HG02870 (cell line): ENCODE measurements around the gene MAST4.

Experiments used
- ATAC-seq: cut with Tn5 transposase; IDR thresholded peaks from one replicate; pipeline ENCODE4 v1.9.1; 2021; ENCODE audit warnings: mild to moderate bottlenecking, moderate library complexity; ENCODE audit not compliant: unreplicated experiment

Gene MAST4

DNA sequence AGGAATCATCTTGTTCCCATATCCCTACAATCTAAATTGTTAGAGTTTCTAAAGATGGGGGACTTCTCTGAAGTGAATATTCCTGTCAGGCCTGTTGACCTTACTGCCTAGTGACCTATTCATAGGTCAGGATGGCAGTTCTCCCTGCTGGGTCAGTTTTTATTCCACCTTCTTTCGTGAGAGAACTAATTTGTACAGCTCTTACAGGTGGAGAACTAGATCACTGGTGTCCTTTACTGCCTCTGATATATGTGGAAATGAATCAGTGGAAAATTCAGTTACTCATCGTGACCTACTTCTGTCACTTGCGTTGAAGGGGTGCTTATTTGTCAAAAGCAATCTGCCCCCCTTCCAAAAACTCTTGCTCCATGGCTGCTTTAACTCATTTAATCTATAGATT lies 435.5 kb downstream of the MAST4 start:
- no peak for ATAC-seq

DNA sequence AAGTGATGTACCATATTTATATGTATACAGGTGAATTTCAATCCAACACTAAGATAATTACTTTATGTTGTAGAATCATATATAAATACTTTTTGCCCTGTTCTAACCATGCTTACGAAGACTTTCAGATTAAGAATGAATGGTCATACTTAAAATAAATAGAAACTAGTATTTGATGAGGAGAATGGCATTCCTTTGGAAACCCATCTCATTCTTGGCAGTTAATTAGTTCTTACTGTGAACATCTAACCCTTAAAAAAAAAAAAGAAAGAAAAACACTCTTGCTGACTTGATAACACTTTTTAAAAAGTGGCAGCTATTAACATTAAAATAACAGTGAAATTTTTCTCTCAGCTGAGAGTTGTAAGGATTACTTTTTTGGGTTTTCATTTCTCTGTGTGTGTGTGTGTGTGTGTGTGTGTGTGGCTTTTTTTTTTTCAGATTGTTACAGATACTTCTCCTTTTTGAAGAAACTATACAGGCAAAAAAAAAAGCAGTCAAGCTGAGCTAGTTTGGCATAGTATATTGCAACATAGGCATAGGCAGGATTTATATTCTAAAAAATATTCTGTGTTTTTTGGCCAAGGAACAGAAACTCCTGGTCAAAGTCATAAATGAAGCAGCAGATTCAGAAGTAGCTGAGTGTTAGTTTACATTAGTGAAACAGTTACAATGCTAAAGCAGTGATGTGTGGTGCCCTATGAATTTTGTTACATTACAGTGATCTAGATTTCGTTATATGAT lies 436.9 kb downstream of the MAST4 start:
- no peak for ATAC-seq

DNA sequence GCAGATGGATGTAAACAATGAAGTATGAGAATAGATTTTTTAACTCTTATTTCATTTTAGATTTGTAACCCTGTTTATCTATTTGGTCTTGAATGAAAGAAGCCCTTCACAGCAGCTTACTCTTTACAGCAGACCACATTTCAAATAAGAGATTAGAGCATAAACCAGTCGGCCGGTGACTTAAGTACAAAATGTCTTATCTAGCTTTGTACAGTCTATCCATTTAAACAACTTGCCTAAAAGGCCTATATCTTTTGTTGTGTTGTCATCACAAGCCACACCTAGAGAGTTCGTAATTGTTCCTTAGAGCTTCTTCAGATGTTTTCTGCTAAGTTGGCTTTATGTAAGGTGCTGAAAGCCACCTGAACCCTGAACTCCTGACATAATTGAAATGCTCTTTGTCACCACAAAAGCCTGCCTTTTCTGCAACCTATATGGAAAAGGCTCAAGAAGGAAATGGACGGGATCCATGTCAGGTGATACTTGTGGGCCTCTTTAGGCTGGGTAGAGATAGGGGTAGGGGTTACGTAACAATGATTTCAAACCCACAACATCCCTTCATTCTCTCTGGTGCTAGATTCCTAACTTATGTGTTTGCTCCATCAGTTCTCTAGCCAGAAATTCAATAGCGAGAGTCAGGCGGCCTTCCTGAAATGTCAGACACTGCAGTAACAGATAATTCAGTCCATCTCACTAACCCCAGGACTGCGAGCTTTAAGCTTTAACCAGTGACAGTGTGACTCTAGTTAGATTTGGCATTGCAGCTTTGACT lies 437.9 kb downstream of the MAST4 start:
- no peak for ATAC-seq

DNA sequence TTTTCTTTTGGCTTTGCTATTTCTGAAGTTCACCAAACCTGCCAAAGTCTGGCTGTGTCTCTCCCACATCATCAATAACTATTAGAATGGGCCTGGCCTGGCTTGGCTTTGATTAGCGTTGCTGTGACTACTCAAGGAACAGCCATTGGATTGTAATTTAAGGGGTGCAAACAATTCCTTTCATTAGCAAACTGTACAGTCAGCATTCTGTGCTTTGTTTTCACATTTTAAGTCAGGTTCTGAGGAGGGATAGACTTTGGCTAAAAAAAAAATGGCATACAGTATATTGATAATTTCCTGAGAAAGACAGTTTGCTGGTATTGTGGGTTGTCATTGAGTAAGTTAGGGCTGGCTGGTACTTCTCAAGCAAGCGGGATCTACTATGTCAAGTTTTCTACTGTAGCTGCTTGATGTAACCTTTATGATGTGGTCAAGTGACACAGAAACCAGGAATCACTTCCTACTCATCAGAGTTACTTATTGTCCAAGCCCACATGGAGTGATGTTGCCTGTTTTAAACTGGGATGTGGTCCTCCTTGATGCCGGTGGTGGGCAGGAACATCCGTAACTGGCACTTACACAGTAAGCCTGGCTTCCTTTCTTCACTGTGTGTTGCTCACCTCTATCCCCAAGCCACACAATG lies 439.0 kb downstream of the MAST4 start:
- no peak for ATAC-seq

DNA sequence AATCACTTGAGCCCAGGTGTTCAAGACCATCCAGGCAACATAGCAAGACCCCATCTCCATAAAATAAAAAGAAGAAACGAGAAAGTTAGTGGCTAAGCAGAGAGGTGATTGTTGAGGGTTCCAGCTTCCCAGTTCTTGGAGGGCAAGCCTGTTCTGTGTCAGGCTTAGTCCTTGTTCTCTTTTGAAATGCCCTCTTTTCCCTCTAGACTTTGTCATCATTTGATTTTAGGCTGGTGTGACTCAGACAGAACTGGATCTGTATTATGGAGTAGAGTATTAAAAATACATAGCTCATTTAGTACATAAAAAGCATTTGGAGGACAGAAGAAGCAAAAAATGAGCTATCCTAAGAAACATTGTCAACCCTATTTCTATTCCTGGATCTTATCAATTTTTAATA lies 441.0 kb downstream of the MAST4 start:
- no peak for ATAC-seq

DNA sequence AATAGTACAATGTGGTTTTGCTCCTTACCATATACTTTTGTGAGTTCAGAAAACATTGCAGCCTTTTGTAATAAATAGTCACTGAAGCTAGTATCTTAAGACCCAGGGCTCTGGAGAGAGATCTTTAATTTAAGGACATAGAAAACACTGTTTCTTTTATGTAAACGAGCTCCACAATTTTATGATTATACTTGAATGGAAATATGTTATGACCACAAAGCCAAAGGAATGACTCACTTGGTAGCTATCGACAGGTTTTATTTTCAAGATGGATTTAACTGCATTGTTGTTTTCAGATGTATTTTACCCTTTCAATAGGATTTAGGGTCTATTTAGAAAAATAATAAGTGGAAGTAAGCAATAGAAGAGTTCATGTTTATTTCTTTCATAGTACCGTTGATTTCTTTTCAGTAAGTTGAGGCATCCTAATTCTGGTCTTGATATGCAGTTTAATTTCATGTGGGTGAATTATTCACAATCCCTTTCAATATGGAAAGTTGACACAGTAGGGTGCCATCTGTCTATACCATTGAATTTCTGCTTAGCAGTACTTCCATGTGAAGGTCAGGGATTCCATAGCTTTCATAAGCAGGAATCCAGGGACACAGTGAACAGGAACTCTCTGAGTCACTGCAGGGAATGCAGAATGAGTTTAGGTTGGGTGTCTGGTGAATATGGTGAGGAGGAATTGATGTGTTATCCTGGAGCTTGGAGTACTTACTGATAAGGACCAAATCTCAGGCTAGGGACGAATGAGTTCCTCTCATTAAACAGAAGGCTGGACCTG lies 442.8 kb downstream of the MAST4 start:
- no peak for ATAC-seq

DNA sequence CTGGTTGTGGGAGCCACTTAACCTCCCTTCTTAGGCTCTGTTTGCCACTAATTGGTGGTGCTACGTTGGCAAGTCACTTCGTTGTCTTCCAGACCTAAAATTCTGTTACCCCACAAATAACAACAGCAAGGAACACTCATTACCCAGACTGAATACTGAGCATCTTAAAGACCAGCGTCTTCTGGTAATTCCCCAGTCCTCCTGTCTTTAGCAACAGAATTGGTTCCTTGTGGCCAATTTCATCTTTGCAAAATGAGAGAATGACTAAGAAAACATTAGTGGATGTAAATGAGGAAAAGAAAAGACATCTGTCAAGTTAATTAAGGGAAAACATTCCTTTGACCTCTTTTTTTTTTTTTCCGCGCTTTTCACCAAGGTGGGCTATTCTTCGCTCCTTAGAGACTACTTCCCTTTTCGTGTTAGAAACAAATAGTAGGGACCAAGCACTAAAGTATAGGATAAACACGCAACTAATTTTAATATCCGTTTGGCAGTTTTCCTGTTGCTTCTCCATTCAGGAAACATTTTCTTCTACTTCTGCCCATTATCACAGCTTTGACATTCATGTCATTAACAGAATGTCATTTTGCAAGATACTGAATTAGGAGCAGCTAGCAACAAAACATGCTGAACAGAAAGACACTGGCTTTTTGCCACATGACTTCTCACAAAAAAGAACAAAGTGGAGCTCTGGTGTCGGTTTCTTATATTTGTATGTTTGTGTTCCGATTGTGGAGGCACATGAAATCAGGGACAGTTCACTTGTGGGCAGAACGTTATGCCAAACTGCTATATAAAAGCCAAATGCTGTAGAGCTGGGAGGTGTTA lies 446.2 kb downstream of the MAST4 start:
- ATAC-seq = no peak

DNA sequence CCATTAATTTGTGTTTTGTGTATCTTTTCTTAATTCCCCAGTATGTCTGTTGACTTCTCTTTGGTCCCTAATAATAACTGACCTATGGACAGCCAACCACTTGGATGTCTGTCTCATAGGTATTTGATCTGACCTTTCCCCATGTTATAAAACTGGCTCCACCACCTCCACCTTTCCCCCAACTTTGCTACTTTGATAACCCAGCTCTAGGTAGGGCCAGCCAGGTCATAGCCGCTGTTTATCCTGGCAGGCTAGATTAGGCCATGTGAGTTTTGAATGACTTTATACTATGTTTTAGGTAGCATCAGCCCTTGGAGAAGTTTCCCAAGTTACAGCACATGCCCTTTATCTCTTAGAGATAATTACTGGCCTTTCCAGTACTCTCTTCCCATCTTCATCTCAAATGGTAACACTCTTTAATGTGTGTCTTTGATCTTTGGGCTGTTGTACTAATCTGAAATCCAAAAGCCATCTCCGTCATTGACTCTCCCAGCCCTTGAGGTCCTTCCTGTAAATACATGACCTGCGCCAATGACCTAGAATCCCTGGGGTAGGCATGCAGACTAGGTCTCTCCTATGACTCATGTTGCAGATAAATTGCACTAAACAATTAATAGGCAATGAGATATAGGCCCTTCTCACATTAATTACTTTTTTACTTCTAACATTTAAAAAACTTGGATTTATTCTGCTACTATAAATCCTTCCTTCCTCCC lies 447.8 kb downstream of the MAST4 start:
- ATAC-seq = no peak

DNA sequence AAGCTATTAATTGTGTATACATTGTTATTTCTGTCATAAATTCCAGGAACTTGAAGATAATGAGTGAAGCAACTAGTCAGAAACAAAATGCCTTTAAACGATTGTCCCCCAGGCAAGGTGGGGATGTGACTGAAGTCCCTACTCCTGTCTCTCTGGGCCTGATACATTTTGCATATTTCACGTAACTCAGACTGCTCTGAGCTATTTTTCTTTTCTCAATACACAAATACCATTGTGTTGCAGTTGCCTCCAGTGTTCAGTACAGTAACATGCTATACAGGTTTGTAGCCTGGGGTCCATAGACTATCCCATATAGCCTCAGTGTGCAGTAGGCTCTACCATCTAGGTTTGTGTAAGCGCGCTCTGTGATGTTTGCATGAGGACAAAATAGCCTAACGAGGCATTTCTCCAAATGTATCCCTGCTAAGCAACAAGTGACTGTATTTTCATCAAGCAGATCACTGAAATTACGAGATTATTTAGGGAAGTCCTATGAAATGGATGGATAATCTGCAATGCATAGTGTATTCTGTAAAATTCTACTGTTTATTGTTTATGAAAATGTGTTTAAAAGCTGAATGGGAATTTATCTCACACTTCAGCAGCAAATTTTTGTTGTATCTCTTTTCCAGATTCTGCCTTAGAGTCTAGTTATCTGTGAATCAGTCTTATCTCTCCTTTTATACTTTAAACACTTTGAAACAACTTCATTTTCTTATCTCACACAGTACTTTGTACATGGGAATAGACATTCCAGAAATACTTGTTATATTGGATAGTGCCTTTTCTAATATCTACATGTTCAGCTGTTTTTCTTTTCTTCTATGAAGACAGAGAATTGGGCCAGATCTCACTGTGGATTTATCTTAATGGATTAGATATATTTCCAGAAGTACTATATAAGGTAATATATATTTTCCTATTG lies 449.9 kb downstream of the MAST4 start:
- ATAC-seq = no peak

DNA sequence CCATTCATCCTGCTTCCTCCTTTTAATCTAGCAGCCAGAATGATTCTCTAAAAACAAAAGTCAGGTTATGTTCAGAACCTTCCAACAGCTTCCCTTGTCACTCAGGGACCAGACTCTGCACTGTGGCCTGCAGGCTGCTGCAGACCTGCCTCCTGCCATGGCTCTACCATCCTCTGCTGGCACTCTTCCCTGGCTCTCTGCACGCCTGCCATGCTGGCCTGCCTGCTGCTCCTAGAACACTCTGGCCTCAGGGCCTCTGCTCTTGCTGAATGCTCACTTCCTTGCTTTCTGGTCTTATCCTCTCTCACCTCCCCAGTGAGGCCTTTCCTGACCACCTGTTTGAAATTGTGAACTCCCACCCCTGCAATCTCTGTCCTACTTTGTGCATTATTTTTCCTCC lies 451.0 kb downstream of the MAST4 start:
- ATAC-seq = no peak

DNA sequence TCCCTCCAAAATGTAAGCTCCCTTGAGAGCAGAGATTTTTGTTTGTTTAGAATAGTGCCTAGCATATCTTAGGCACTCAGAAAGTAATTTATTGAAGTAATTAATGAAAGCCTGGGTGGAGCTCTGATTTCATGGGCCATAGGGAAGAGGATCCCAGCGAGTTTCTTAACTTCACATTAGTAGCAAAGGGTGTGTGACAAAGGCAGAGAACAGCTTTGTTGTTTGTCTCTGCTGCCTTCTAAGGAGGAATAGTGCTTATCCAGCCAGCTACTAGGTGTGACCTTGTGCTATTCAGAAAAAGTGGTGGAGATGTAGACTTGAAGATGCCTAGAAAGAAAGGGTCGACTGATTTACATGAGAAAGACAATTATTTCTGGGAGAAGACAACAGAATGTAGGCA lies 451.4 kb downstream of the MAST4 start:
- ATAC-seq = no peak

DNA sequence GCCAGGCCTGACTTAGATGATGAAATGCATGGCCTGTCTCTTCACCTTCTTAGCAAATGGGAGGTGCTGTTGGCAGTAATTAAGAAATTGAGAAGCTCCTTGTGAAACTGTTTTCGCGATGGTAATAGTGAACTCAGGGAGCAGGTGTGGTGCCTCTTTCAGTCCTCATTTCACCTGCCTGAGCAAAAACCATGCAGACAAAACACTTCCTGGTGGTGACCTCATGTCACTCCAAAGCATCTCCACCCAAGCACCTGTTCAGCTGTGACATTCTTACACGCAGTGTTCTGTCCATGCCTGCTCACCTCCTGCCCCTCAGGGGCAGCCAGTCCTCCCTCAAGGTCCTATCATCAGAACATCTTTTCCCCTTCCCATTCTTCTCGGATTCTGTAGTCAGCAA lies 453.9 kb downstream of the MAST4 start:
- ATAC-seq = no peak

DNA sequence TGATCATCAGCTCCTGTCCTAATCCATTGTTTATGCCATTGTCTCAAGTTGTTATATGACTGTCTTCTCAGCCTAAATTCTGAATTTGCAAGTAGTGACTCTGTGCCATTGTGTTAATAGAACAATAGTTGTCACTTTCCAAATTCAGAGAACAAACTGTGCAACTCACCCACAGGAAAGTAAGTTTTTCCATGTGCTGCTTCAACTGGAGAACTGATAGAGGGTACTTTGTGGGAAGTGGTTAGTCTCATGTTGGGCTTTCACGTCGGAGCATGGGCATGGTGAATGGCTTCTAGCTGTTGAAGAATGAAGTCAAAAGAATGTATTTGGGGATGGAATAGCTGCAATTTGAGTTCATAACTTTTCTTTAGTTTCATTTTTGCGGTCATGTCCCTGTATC lies 454.4 kb downstream of the MAST4 start:
- no peak for ATAC-seq

DNA sequence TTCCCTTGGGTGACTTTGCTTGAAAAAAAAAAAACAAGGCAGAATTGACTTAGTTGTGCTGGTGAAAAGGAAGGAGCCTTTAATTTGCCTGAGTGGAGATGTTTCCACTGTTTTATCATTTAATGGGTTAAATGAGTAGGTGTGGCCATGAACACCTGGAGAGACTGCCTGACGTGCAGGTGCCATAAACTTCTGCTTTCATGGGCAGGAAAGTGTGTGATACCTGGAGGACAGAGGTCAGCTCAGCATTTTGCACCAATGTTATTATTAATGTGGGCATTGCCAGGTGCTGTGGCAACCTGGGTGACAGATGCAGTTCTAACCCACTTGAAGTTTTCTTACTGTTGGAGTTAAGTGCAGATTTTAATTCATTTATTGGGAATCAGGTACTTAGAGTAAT lies 455.0 kb downstream of the MAST4 start:
- no peak for ATAC-seq

DNA sequence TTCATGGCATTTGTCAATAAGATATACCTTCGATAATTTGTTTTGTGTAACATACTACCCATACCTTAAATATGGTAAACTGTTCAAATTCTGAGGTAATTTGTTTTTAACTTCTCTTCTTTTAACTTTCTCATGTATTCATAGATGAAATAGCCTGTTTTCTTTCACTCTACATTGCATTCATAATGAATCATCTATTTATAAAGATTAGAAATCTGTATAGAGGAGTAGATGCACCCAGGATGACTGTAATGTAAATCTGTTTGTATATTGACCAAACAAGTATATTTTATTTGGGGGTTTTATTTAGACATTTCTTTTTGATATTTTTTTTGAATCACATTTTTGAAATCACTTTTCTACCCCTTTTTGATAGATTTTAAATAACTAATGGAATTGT lies 455.8 kb downstream of the MAST4 start:
- ATAC-seq = no peak

DNA sequence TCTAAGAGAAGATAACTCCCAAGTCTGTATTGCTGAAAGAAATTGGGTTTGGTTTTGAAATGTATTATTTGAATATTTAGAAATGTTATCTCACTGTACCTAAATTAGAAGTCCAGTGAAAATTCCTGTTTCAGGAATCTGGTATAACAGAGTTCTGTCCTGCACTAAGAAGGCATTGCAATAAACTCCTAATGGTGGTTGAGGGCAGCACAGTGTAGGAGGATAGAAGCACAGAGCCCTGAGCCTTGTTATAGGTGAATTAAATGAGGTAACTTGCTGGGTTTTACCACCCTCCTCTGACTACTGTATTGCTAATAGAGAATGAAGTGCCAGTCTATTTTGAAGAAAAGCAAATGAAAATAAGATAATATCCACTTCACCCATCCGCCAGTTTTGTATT lies 457.0 kb downstream of the MAST4 start:
- no peak for ATAC-seq

DNA sequence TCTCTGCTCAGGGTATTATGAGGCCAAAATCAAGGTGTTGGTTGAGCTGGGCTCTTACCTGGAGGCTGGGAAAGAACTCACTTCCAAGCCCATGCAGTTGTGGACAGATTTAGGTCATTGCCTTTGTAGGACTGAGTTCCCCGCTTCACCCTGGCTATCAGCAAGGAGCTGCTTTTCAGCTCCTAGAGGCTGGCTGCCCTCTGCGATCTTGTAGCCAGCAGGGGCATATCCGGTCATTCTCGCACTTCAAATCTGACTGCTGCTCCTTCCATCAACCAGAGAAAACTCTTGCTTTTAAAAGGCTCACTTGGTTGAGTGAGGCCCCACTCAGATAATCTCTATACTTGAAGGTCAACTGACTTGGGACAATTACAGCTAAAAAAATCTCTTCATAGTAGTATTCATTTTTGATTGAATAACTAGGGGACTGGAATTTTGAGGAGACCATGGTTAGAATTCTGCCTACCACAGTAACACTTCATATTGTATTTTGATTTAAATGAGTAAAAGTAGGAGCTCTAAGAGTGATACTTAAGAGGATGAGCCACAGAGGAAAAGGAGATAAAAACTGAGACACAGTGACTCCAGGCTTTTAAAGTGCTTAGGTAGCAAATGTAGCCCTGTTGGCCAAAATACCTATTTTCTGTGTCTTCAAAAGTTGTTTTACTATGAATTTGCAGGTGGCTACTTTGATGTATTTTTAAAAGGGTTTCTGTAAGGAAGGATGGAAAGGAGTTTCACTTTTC lies 463.0 kb downstream of the MAST4 start:
- no peak for ATAC-seq
